Measurements from ENCODE around the gene MFNG.
A peak's percentile ranks its signal among the peaks of the same experiment; 100 is the strongest.

The MFNG gene

GRCh38 chr22:37507731-37508130 lies 21.5 kb upstream of the MFNG start:
- H3K4me2 ChIP-seq, result no peak overlapping the region
- no peaks in the 10 kb centered on the region for H3K9me3 ChIP-seq (replicated peaks in 1 of 11)
- peaks cover 0 to 10% (median 4%) of the 10 kb centered on the region in 11 experiments; a peak in 13 of 22 replicates for H3K27me3 ChIP-seq
- H3K4me3 ChIP-seq, result no peak overlapping the region
- H3K4me1 ChIP-seq, result peaks cover 10 to 49% (median 22%) of the 10 kb centered on the region in 10 experiments
- H4K20me1 ChIP-seq, result peaks cover 0 to 17% (median 0%) of the 10 kb centered on the region in 11 experiments; a peak in 2 of 22 replicates
- H3K9ac ChIP-seq, result no peak overlapping the region
- H3K36me3 ChIP-seq, result no peaks in the 10 kb centered on the region
- H3K27ac ChIP-seq, result no peak overlapping the region
- no peak for TF ChIP-seq Cebpa-rat (IDR thresholded peaks at IDR 0.05)

- H3K9ac ChIP-seq, result no peak overlapping the region
Measured at GRCh38 chr22:37505989-37506388, 19.8 kb upstream of the MFNG start.

GRCh38 chr22:37505565-37505964 lies 19.4 kb upstream of the MFNG start:
- Histone ChIP-seq H3K4me2 (no peak overlapping the region), H3K27ac (no peak overlapping the region), H3K36me3 (no peaks in the 10 kb centered on the region), H3K9ac (no peak overlapping the region; a peak in 1 of 22 replicates), H4K20me1 (peaks cover 0 to 19% (median 0%) of the 10 kb centered on the region in 11 experiments; a peak in 2 of 22 replicates), H3K9me3 (replicated peaks in 1 of 11) (no peaks in the 10 kb centered on the region), H3K4me1 (peaks cover 6 to 49% (median 23%) of the 10 kb centered on the region in 10 experiments), H3K27me3 (no peaks in the 10 kb centered on the region; a peak in 1 of 22 replicates), H3K4me3 (no peak overlapping the region)
- TF ChIP-seq Cebpa-rat (IDR thresholded peaks at IDR 0.05), result no peak

More at GRCh38 chr22:37505989-37506388, 19.8 kb upstream of the MFNG start:
- no peaks in the 10 kb centered on the region; a peak in 1 of 22 replicates for H3K27me3 ChIP-seq
- no peak overlapping the region for H3K4me3 ChIP-seq
- peaks cover 10 to 49% (median 24%) of the 10 kb centered on the region in 10 experiments for H3K4me1 ChIP-seq
- H3K9me3 ChIP-seq (replicated peaks in 1 of 11), result no peaks in the 10 kb centered on the region
- H3K4me2 ChIP-seq, result no peak overlapping the region
- H4K20me1 ChIP-seq, result peaks cover 0 to 20% (median 0%) of the 10 kb centered on the region in 11 experiments; a peak in 2 of 22 replicates
- no peaks in the 10 kb centered on the region for H3K36me3 ChIP-seq
- no peak for TF ChIP-seq Cebpa-rat (IDR thresholded peaks at IDR 0.05)
- no peak overlapping the region for H3K27ac ChIP-seq

- Histone ChIP-seq H3K9me3 (replicated peaks in 1 of 11) (no peaks in the 10 kb centered on the region), H3K9ac (no peak overlapping the region), H3K27ac (no peak overlapping the region), H3K36me3 (no peaks in the 10 kb centered on the region), H3K4me2 (no peak overlapping the region), H3K4me3 (no peak overlapping the region), H3K4me1 (peaks cover 0 to 44% (median 17%) of the 10 kb centered on the region in 10 experiments; a peak in 16 of 20 replicates), H4K20me1 (peaks cover 0 to 14% (median 0%) of the 10 kb centered on the region in 11 experiments; a peak in 2 of 22 replicates), H3K27me3 (no peaks in the 10 kb centered on the region; a peak in 1 of 22 replicates)
- TF ChIP-seq Cebpa-rat (IDR thresholded peaks at IDR 0.05), result no peak
Measured at GRCh38 chr22:37504964-37505363, 18.8 kb upstream of the MFNG start.

GRCh38 chr22:37503850-37504249 lies 17.7 kb upstream of the MFNG start:
- H3K27ac ChIP-seq, result no peak overlapping the region
- H3K4me2 ChIP-seq, result peak overlapping the region in 5 of 11 experiments; percentile 17 to 53 (median 34); a peak in 8 of 22 replicates
- H3K4me3 ChIP-seq, result no peak overlapping the region
- peaks cover 0 to 14% (median 0%) of the 10 kb centered on the region in 11 experiments; a peak in 2 of 22 replicates for H4K20me1 ChIP-seq
- no peaks in the 10 kb centered on the region for H3K9me3 ChIP-seq (replicated peaks in 1 of 11)
- TF ChIP-seq Cebpa-rat (IDR thresholded peaks at IDR 0.05), result no peak
- H3K27me3 ChIP-seq, result no peaks in the 10 kb centered on the region; a peak in 1 of 22 replicates
- peaks cover 0 to 42% (median 20%) of the 10 kb centered on the region in 10 experiments; a peak in 15 of 20 replicates for H3K4me1 ChIP-seq
- H3K36me3 ChIP-seq, result no peaks in the 10 kb centered on the region
- H3K9ac ChIP-seq, result no peak overlapping the region

- no peak for TF ChIP-seq Cebpa-rat (IDR thresholded peaks at IDR 0.05)
- Histone ChIP-seq H3K27ac (no peak overlapping the region), H3K4me3 (no peak overlapping the region), H3K4me1 (peaks cover 0 to 43% (median 22%) of the 10 kb centered on the region in 10 experiments; a peak in 16 of 20 replicates), H3K9me3 (replicated peaks in 1 of 11) (no peaks in the 10 kb centered on the region), H3K4me2 (peak overlapping the region in 5 of 11 experiments; percentile 17 to 53 (median 34); a peak in 7 of 22 replicates), H3K27me3 (no peaks in the 10 kb centered on the region; a peak in 1 of 22 replicates), H3K36me3 (no peaks in the 10 kb centered on the region), H3K9ac (no peak overlapping the region), H4K20me1 (peaks cover 0 to 14% (median 0%) of the 10 kb centered on the region in 11 experiments; a peak in 3 of 22 replicates)
Measured at GRCh38 chr22:37503183-37503683, 17.0 kb upstream of the MFNG start.

GRCh38 chr22:37502342-37503182 lies 16.4 kb upstream of the MFNG start:
- Histone ChIP-seq H3K4me1 (peaks cover 0 to 47% (median 24%) of the 10 kb centered on the region in 10 experiments; a peak in 16 of 20 replicates), H3K9me3 (replicated peaks in 1 of 11) (no peaks in the 10 kb centered on the region), H3K4me2 (peak overlapping the region in 4 of 11 experiments; percentile 5 to 70 (median 24); a peak in 7 of 22 replicates), H3K4me3 (no peak overlapping the region), H3K27ac (no peak overlapping the region), H3K9ac (no peak overlapping the region), H3K36me3 (no peaks in the 10 kb centered on the region), H4K20me1 (peaks cover 0 to 14% (median 0%) of the 10 kb centered on the region in 11 experiments; a peak in 3 of 22 replicates), H3K27me3 (no peaks in the 10 kb centered on the region)
- no peak for TF ChIP-seq Cebpa-rat (IDR thresholded peaks at IDR 0.05)

- H3K9ac ChIP-seq, result no peak overlapping the region
- peak overlapping the region in 4 of 11 experiments; percentile 33 to 70 (median 43); a peak in 5 of 22 replicates for H3K4me2 ChIP-seq
- H3K4me1 ChIP-seq, result peaks cover 0 to 47% (median 24%) of the 10 kb centered on the region in 10 experiments; a peak in 17 of 20 replicates
- no peak overlapping the region for H3K4me3 ChIP-seq
- H3K36me3 ChIP-seq, result no peaks in the 10 kb centered on the region
- H4K20me1 ChIP-seq, result peaks cover 0 to 14% (median 0%) of the 10 kb centered on the region in 11 experiments; a peak in 2 of 22 replicates
- no peak overlapping the region for H3K27ac ChIP-seq
- H3K9me3 ChIP-seq (replicated peaks in 1 of 11), result no peaks in the 10 kb centered on the region
- no peaks in the 10 kb centered on the region for H3K27me3 ChIP-seq
- TF ChIP-seq Cebpa-rat (IDR thresholded peaks at IDR 0.05), result no peak
Measured at GRCh38 chr22:37501610-37502341, 15.6 kb upstream of the MFNG start.
